Measurements from ENCODE around the gene ZDHHC5.

GRCh38 chr11:57651408-57651807 is 16.5 kb upstream of the ZDHHC5 start:
- TF ChIP-seq, protein P1, sequence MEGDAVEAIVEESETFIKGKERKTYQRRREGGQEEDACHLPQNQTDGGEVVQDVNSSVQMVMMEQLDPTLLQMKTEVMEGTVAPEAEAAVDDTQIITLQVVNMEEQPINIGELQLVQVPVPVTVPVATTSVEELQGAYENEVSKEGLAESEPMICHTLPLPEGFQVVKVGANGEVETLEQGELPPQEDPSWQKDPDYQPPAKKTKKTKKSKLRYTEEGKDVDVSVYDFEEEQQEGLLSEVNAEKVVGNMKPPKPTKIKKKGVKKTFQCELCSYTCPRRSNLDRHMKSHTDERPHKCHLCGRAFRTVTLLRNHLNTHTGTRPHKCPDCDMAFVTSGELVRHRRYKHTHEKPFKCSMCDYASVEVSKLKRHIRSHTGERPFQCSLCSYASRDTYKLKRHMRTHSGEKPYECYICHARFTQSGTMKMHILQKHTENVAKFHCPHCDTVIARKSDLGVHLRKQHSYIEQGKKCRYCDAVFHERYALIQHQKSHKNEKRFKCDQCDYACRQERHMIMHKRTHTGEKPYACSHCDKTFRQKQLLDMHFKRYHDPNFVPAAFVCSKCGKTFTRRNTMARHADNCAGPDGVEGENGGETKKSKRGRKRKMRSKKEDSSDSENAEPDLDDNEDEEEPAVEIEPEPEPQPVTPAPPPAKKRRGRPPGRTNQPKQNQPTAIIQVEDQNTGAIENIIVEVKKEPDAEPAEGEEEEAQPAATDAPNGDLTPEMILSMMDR (conservative IDR thresholded peaks at IDR 0.05; ENCODE audit: low read depth, low read length) = no peak
- TF ChIP-seq CEBPB (IDR thresholded peaks at IDR 0.05; ENCODE audit: low read depth, low read length) (no peak), POLR2A (IDR thresholded peaks at IDR 0.05; ENCODE audit: low read depth, low read length) (no peak), ELK1 (IDR thresholded peaks at IDR 0.05; ENCODE audit: borderline replicate concordance, low read depth, low read length) (no peak), RFX5 (IDR thresholded peaks at IDR 0.05; ENCODE audit: low read depth, low read length) (no peak), RAD21 (IDR thresholded peaks at IDR 0.05; ENCODE audit: low read length) (no peak), SMC3 (IDR thresholded peaks at IDR 0.05; ENCODE audit: low read depth, low read length) (no peak), MAFK (IDR thresholded peaks at IDR 0.05; ENCODE audit: low read depth, low read length) (no peak), MXI1 (IDR thresholded peaks at IDR 0.05; ENCODE audit: borderline replicate concordance, low read depth, low read length) (no peak)
- TF ChIP-seq, protein P2, sequence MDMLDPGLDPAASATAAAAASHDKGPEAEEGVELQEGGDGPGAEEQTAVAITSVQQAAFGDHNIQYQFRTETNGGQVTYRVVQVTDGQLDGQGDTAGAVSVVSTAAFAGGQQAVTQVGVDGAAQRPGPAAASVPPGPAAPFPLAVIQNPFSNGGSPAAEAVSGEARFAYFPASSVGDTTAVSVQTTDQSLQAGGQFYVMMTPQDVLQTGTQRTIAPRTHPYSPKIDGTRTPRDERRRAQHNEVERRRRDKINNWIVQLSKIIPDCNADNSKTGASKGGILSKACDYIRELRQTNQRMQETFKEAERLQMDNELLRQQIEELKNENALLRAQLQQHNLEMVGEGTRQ (IDR thresholded peaks at IDR 0.05; ENCODE audit: low read depth, low read length) = no peak
